KBM-7 (cell line): ENCODE data around the gene CEMP1.
A peak's percentile ranks its signal among the peaks of the same experiment; 100 is the strongest.
"Not testable (repeated sequence)": the region's sequence is repeated elsewhere in the genome, so short reads cannot be mapped to it uniquely, and the experiment has no call there.

Source experiments
- DNase-seq: peaks from one replicate; pipeline ENCODE4 v3.0.0-alpha.2; 2015
- in situ Hi-C: fragments of 300-500 bp; cut with MboI; formaldehyde crosslinking; loops from 2 replicates; pipeline ENCODE4 v1.14.3; 2020; ENCODE audit warnings: low sequenced_read_pairs, low pct_unique_long_range_greater_than_20kb, mixed read lengths

The CEMP1 gene, protein sequence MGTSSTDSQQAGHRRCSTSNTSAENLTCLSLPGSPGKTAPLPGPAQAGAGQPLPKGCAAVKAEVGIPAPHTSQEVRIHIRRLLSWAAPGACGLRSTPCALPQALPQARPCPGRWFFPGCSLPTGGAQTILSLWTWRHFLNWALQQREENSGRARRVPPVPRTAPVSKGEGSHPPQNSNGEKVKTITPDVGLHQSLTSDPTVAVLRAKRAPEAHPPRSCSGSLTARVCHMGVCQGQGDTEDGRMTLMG

GRCh38 chr16:2531371-2531695 is at the start of gene CEMP1:
CEMP1 (minus strand) TSS chr16:2531408; CDS start chr16:2531073, 335 bp downstream.
- in situ Hi-C loops = no loop called here
- no peak for DNase-seq

- in situ Hi-C loops, DNase-seq: not testable (repeated sequence)
Measured at GRCh38 chr16:2580818-2581217, 49.6 kb upstream of the CEMP1 start.

DNA sequence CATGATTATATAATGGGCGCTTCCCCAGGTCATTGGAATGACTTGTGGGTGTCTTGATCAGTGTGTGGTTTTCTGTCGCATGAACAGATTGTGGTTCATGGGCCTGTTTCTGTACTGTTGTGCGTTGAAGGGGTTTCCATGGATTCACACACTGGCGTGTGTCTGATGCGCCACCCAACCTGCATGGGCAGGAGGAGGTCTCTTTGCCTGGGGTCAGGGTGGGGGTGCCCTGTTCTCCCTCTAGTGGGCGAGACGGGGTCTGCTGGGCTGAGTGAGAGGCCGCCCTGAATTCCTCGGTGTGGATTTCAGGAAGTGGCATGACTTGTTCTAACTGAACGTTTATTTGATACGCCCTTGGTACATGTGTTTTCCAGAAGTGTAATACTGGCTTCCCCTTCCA is 48.9 kb upstream of the CEMP1 start:
- peak; percentile 73 for DNase-seq
- in situ Hi-C loops = not testable (repeated sequence)

DNA sequence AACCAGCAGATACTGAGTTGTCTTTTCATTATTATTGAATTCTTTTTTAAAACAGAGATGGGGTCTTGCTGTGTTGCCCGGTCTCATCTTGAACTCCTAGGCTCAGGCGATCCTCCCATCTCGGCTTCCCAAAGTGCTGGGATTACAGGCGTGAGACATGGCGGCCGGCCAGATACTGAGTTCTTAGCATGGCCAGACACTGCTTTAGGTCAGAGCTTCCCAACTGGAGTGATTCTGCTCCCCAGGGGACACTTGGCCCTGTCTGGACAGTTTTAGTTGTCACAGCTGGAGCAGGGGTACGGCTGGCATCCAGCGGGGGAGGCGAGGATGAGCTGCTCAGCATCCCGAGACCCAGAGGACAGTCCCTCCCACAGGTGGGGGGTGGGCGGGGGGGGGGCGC is 47.7 kb upstream of the CEMP1 start:
- in situ Hi-C loops = not testable (repeated sequence)

GRCh38 chr16:2577044-2577443 is 45.8 kb upstream of the CEMP1 start:
- in situ Hi-C loops, DNase-seq: not testable (repeated sequence)

More for the DNA sequence above, 47.7 kb upstream of the CEMP1 start:
- not testable (repeated sequence) for DNase-seq

GRCh38 chr16:2575839-2576238 is 44.6 kb upstream of the CEMP1 start:
- in situ Hi-C loops, DNase-seq: not testable (repeated sequence)

DNA sequence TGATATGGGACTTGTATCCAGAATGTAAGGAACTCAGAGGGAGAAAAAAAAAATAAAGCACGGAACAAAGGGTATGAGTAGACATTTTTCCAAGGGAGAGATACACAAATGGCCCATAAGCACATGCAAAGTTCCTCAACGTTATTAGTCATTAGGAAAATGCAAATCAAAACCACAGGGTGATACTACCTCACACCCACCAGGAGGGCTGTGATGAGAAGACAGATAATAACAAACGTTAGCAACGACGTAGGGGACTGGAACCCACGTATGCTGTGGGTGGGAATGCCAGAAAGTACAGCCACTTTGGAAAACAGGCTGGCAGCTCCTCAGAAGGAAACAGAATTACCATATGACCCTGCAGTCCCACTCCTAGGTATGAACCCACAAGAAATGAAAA is 41.5 kb upstream of the CEMP1 start:
- DNase-seq, in situ Hi-C loops: not testable (repeated sequence)

DNA sequence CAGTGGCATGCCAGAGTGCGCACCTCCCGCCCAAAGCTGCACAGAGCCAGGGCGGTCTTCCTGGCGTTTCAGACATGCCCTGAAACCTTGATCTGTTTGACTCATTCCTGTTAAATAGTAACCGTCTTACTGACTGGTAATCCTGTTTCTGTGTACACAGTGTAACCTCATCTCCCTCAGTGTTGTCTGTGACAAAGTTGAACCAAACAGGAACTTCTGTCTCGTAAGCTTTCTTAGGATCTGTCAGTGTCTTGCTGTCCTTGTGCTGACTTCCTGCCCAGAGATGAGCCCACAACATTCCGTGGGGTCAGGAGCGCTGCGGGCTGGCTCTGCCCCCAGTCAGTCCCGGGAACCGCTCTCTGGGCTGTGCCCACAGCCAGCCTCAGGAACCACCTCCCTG is 37.4 kb upstream of the CEMP1 start:
- DNase-seq, in situ Hi-C loops: not testable (repeated sequence)

GRCh38 chr16:2567506-2567905 is 36.3 kb upstream of the CEMP1 start:
- DNase-seq, in situ Hi-C loops: not testable (repeated sequence)

- DNase-seq, in situ Hi-C loops: not testable (repeated sequence)
Measured at GRCh38 chr16:2560798-2561133, 29.6 kb upstream of the CEMP1 start.

DNA sequence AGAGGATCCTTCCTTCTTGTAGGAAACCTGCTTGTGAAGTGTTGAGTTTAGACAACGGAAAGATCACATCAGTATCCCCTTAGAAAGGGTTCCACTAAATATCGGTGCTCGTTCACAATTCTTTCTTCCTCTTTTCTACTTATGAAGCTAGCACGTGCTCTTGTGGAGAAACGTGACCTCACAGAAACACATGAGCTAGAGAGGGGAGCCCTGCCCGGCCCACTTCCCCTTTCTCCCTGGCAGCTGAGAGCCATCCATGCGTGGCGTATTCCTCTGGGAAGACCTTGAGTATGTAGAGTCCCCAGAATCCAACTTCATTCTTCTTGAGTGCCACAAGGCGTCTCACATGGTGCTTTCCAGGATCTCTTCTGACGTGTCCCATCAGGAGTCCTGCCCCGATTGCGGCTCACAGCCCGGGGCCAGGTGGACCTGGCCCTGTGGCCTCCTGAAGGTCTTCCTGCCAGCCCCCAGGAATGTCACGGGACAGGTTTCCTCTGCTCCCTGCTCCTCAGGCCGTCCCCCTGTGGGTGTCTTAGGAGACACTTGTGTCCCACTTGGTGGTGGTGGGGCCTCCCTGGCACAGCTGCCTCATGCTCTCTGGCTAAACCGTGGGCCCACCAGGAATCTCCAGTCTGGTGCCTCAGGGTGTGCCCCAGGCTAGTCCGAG is 29.1 kb upstream of the CEMP1 start:
- DNase-seq, in situ Hi-C loops: not testable (repeated sequence)

DNA sequence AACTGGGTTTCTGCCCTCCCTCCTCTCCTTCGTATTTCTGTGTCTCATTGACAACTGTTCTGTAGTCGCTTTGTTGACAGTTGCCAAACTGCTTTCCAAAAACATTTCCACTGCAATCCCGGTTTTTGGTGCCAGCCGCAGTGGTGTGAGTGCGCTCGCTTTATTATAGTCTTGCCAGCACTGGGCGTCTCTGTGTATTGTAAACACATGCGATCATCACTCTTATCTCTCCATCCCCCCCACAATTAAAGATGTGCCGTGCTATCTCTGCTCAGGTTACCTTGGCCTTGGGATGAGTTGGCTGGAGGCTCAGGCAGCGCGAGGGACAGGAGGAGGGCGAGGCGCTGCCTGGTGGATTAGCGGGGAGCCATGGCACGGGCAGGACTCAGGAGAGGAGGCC is 25.9 kb upstream of the CEMP1 start:
- in situ Hi-C loops, DNase-seq: not testable (repeated sequence)

DNA sequence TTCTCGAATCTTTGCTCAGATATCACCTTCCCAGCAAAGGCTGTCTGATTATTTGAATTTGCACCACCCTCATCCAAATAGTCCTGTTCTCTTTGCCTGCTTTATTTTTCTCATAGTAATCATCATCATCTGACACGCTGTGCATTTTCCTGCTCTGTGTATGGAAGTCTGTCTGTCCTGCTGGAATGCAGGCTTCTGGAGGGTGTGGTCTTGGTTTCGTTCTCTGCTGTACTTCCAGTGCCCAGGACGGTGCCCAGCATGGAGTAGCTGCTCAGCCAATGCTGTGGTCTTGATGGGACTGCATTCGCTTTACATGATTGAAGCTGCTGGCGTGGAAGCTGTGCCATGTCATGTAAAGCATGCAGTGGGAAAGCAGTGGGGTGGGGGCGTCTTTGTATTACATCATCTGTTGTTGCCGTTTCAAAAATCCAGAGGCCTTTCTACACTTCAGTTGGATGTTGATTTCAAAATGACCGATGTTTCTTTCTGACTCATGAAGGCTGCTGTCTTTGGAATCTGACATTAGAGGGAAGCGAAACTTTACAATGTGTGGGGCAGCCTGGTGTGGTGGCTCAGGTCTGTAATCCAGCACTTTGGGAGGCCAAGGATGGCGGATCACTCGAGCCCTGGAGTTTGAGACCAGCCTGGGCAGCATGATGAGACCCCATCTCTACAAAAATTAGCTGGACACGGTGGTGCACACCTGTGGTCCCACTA is 23.7 kb upstream of the CEMP1 start:
- DNase-seq, in situ Hi-C loops: not testable (repeated sequence)

DNA sequence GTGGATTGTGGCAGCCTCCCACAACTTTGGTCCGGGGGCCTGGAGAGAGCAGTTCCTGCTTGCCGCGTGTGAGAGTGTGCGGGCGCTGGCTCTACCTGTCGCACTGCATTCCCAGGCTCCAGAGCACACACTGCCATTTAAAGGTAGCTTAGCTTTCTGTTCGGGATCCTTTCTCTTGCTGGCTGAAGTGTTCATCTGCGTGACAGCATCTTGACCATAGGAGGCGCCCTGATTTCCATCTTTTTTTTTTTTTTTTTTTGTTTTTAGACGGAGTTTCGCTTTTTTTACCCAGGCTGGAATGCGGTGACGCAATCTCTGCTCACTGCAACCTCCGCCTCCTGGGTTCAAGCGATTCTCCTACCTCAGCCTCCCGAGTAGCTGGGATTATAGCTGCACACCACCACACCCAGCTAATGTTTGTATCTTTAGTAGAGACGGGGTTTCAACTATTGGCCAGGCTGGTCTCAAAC is 20.2 kb upstream of the CEMP1 start:
- in situ Hi-C loops, DNase-seq: not testable (repeated sequence)

GRCh38 chr16:2550283-2550878 is 19.2 kb upstream of the CEMP1 start:
- in situ Hi-C loops, DNase-seq: not testable (repeated sequence)

DNA sequence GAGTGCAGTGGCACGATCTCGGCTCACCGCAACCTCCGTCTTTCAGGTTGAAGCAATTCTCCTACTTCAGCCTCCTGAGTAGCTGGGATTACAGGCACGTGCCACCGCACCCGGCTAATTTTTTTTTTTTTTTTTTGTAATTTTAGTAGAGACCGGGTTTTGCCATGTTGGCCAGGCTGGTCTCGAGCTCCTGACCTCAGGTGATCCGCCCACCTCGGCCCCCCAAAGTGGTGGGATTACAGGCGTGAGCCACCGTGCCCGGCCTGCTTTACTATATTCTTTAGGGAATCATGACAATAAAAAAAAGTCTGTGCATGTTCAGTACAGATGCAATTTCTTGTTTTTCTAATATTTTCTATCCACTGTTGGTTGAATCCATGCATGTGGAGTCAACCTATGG is 12.6 kb upstream of the CEMP1 start:
- in situ Hi-C loops = not testable (repeated sequence)

GRCh38 chr16:2541409-2541808 is 10.2 kb upstream of the CEMP1 start:
- DNase-seq, in situ Hi-C loops: not testable (repeated sequence)

More for the DNA sequence above, 12.6 kb upstream of the CEMP1 start:
- DNase-seq = not testable (repeated sequence)

DNA sequence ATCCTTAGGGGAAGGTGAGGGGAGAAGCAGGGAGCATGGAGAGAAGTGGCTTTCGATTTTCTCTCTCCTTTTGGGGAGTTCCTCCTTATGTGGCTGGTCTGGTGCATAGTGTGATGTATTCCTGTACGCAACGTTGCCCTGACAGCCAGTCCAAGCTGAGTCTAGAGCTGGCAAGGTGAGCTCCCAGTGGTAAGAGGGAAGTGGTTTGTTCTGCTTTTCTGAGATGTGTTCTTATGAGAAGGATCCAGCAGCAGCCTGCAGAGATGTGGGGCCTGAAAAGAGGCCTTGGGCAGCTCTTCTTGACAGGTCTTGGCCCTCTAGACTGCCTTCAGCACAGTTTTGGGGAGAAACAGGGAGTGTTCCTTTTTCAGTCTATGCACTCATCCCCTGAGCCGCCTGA is 9.7 kb upstream of the CEMP1 start:
- DNase-seq = peak; percentile 65
- in situ Hi-C loops = not testable (repeated sequence)

GRCh38 chr16:2539845-2540458 is 8.7 kb upstream of the CEMP1 start:
- DNase-seq, in situ Hi-C loops: not testable (repeated sequence)
